Stimulated activated CD8-positive, alpha-beta memory T cell treated with anti-CD3 and anti-CD28 coated beads, Interleukin-15, amount 100 ng/mL, for 4 hours (primary cell): Measurements from ENCODE around the gene ZMIZ2.
"Not testable (repeated sequence)": the region's sequence is repeated elsewhere in the genome, so short reads cannot be mapped to it uniquely, and the experiment has no call there.

ENCODE experiments used
- DNase-seq, 2 donors: peaks; one replicate each; pipeline ENCODE4 v3.0.0-alpha.2; 2020; ENCODE audit warnings: low read depth in 2 of 2

The ZMIZ2 gene

DNA sequence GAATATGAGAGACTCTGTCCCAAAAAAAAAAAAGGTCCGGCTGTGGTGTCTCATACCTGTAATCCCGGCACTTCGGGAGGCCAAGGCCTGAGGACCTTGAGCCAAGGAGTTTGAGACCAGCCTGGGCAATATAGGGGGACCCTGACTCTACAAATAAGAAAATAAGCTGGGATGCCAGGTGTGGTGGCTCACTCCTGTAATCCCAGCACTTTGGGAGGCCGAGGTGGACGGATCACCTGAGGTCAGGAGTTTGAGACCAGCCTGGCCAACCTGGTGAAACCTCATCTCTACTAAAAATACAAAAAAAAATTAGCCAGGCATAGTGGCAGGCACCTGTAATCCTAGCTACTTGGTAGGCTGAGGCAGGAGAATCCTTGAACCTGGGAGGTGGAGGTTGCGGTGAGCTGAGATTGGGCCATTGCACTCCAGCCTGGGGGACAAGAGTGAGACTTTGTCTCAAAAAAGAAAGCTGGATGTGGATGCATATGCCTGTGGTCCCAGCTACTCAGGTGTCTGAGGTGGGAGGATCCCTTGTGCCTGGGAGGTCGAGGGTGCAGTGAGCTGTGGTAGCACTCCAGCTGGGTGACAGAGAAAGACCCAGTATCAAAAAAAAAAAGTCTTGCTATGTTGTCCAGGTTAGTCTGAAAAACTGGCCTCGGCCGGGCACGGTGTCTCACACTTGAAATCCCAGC, 55.3 kb downstream of the ZMIZ2 start:
- DNase-seq: not testable (repeated sequence)

- no peak for DNase-seq
Observed at GRCh38 chr7:44805950-44806349, 57.3 kb downstream of the ZMIZ2 start.

GRCh38 chr7:44808914-44809393, 60.3 kb downstream of the ZMIZ2 start:
- no peak for DNase-seq

DNA sequence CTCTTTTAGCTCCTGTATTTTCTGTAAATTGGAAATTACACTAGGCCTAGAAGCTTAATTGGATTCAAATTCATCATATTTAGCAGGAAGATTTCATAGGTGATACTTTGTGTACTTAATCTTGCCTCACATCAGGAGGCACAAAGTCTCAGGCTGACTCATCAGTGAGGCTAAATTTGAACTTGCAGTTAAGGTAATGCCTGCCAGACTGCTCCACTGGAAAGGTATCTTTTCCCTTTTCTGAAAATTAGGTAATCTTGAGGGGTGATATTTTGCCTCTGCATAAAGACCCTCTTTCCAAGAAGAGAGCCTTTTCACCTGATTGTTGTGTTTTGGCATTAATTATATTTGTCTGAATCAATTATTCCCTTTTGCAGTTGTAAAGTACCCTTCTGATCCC, 62.4 kb downstream of the ZMIZ2 start:
- no peak for DNase-seq

DNA sequence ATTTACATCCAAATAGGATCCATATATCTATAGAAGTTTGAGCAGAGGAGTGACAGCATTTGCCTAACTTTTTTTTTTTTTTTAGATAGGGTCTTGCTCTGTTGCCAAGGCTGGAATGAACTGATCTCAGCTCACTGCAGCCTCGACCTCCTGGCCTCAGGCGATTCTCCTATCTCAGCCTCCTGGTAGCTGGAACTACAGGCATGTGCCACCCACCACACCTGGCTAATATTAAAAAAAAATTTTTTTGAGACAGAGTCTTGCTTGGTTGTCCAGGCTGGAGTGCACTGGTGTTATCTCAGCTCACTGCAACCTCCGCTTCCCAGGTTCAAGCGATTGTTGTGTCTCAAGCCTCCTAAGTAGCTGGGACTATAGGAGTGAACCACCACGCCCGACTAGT, 62.9 kb downstream of the ZMIZ2 start:
- DNase-seq: no peak

DNA sequence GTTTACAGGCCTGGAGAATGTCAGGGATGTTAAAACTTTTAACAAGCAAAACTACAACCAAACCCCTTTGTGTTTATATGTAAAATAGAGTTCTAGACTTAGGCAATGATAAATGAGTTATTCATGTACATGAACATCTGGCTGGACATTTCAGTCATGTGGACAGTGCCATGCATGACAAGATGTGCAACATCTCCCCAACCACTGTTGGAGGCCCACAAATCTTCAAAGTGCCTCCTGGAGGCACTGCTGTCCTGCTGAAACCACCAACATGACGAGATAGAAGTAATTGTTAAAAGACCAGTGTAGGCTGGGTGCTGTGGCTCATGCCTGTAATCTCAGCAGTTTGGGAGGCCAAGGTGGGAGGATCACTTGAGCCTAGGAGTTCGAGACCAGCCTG, 66.3 kb downstream of the ZMIZ2 start:
- DNase-seq: no peak

GRCh38 chr7:44819292-44819691, 70.6 kb downstream of the ZMIZ2 start:
- no peak for DNase-seq
